OCI-LY1 (cell line): ENCODE data around the gene SNX1.

ENCODE experiments used
- H2AFZ ChIP-seq: fragments of 200-600 bp; sonication (generic), shearing (Covaris generic); 2 replicates; pipeline ENCODE4 v1.6.0; 2014; ENCODE audit warnings: antibody characterized with exemption, mild to moderate bottlenecking, low read length
- H3F3A ChIP-seq: fragments of 200-600 bp; sonication (generic), shearing (Covaris generic); 2 replicates; pipeline ENCODE4 v1.6.0; 2014; ENCODE audit warnings: mild to moderate bottlenecking, antibody characterized with exemption, low read length, moderate library complexity; ENCODE audit not compliant: insufficient read depth
- H3K27ac ChIP-seq: fragments of 200-600 bp; sonication (generic); 2 replicates; pipeline ENCODE4 v1.5.1; 2014; ENCODE audit warnings: low read length, mixed run types, mild to moderate bottlenecking, low read depth; ENCODE audit not compliant: poor library complexity, severe bottlenecking
- H3K27me3 ChIP-seq: fragments of 200-600 bp; sonication (generic); 2 replicates; pipeline ENCODE4 v1.6.0; 2014; ENCODE audit warnings: antibody characterized with exemption, mild to moderate bottlenecking, low read length, moderate library complexity; ENCODE audit not compliant: insufficient read depth
- H3K36me3 ChIP-seq: fragments of 200-600 bp; sonication (generic); 2 replicates; pipeline ENCODE4 v1.6.1; 2014; ENCODE audit warnings: mild to moderate bottlenecking, antibody characterized with exemption, low read length, moderate library complexity, mixed read lengths; ENCODE audit not compliant: insufficient read depth
- H3K4me1 ChIP-seq: fragments of 200-600 bp; sonication (generic); 2 replicates; pipeline ENCODE4 v1.5.1; 2014; ENCODE audit warnings: mild to moderate bottlenecking, low read length, moderate library complexity; ENCODE audit not compliant: insufficient read depth, severe bottlenecking
- H3K4me2 ChIP-seq: fragments of 200-600 bp; sonication (generic), shearing (Covaris generic); 2 replicates; pipeline ENCODE4 v1.6.1; 2014; ENCODE audit warnings: low read length
- H3K4me3 ChIP-seq: fragments of 200-600 bp; sonication (generic); 2 replicates; pipeline ENCODE4 v1.5.1; 2014; ENCODE audit warnings: low read length, low read depth, mild to moderate bottlenecking, mixed read lengths; ENCODE audit not compliant: poor library complexity, severe bottlenecking
- H3K79me2 ChIP-seq: fragments of 200-600 bp; shearing (Covaris generic); 2 replicates; pipeline ENCODE4 v1.6.1; 2016; ENCODE audit warnings: mixed run types, low read length, mixed read lengths; ENCODE audit not compliant: insufficient read depth
- H3K9ac ChIP-seq: fragments of 200-600 bp; sonication (generic), shearing (Covaris generic); 2 replicates; pipeline ENCODE4 v1.6.1; 2014; ENCODE audit warnings: mild to moderate bottlenecking, low read length, mixed read lengths
- H3K9me2 ChIP-seq: fragments of 200-600 bp; sonication (generic), shearing (Covaris generic); 2 replicates; pipeline ENCODE4 v1.6.1; 2014; ENCODE audit warnings: low read depth, mild to moderate bottlenecking, low read length, mixed read lengths
- H3K9me3 ChIP-seq: fragments of 200-600 bp; shearing (Covaris generic); 2 replicates; pipeline ENCODE4 v1.6.1; 2014; ENCODE audit warnings: low read length, mixed read lengths
- H4K20me1 ChIP-seq: fragments of 200-600 bp; sonication (generic), shearing (Covaris generic); 2 replicates; pipeline ENCODE4 v1.6.0; 2016; ENCODE audit warnings: mild to moderate bottlenecking, low read length; ENCODE audit not compliant: insufficient read depth
- CTCF ChIP-seq: fragments of 200-600 bp; sonication (generic), shearing (Covaris generic); IDR thresholded peaks from 2 replicates; pipeline ENCODE4 v1.5.1; 2017; ENCODE audit warnings: mild to moderate bottlenecking, antibody characterized with exemption, low read length, moderate library complexity, mixed read lengths
- EZH2 ChIP-seq: fragments of 200-600 bp; sonication (generic), shearing (Covaris generic); IDR thresholded peaks from 2 replicates; pipeline ENCODE4 v1.8.0; 2017; ENCODE audit warnings: borderline replicate concordance, mixed run types, mild to moderate bottlenecking, antibody characterized with exemption, low read length, moderate library complexity, mixed read lengths

The SNX1 gene

GRCh38 chr15:64155802-64156651 is 60.2 kb downstream of the SNX1 start:
- TF ChIP-seq EZH2, result no peak
- TF ChIP-seq CTCF, result no peak
- Histone ChIP-seq H3K9me3 (no peaks in the 10 kb centered on the region), H3K4me3 (no peak overlapping the region), H3K79me2 (no peaks in the 10 kb centered on the region), H3K27ac (peak overlapping the region; percentile 51), H2AFZ (no peak overlapping the region), H3K4me2 (no peak overlapping the region), H3K4me1 (peaks cover 77% of the 10 kb centered on the region), H3K36me3 (peaks cover 64% of the 10 kb centered on the region), H3K27me3 (no peaks in the 10 kb centered on the region), H3K9ac (no peak overlapping the region), H4K20me1 (no peaks in the 10 kb centered on the region), H3F3A (no peaks in the 10 kb centered on the region), H3K9me2 (no peaks in the 10 kb centered on the region)

GRCh38 chr15:64156652-64157331 is 61.0 kb downstream of the SNX1 start:
- no peak overlapping the region for H3K4me3 ChIP-seq
- no peaks in the 10 kb centered on the region for H3K27me3 ChIP-seq
- H3K9me3 ChIP-seq, result no peaks in the 10 kb centered on the region
- H3K9me2 ChIP-seq, result no peaks in the 10 kb centered on the region
- H3K4me2 ChIP-seq, result no peak overlapping the region
- H3K27ac ChIP-seq, result no peak overlapping the region
- H3F3A ChIP-seq, result no peaks in the 10 kb centered on the region
- no peaks in the 10 kb centered on the region for H4K20me1 ChIP-seq
- peaks cover 3% of the 10 kb centered on the region; the same call in 1 of the 2 replicates for H3K79me2 ChIP-seq
- H3K4me1 ChIP-seq, result peaks cover 81% of the 10 kb centered on the region
- TF ChIP-seq CTCF (no peak), EZH2 (no peak)
- H2AFZ ChIP-seq, result no peak overlapping the region
- no peak overlapping the region for H3K9ac ChIP-seq
- peaks cover 67% of the 10 kb centered on the region for H3K36me3 ChIP-seq

GRCh38 chr15:64157599-64158125 is 61.9 kb downstream of the SNX1 start:
- no peak overlapping the region for H2AFZ ChIP-seq
- H3K79me2 ChIP-seq, result peaks cover 9% of the 10 kb centered on the region
- H3K36me3 ChIP-seq, result peaks cover 71% of the 10 kb centered on the region
- H3K9me3 ChIP-seq, result no peaks in the 10 kb centered on the region
- H3K4me1 ChIP-seq, result peaks cover 79% of the 10 kb centered on the region
- no peak overlapping the region for H3K4me3 ChIP-seq
- TF ChIP-seq CTCF (no peak), EZH2 (no peak)
- H4K20me1 ChIP-seq, result no peaks in the 10 kb centered on the region
- no peak overlapping the region for H3K9ac ChIP-seq
- no peak overlapping the region for H3K4me2 ChIP-seq
- no peak overlapping the region for H3K27ac ChIP-seq
- no peaks in the 10 kb centered on the region for H3K27me3 ChIP-seq
- H3K9me2 ChIP-seq, result no peaks in the 10 kb centered on the region
- H3F3A ChIP-seq, result no peaks in the 10 kb centered on the region
